ENCODE results near the gene CAMK1D. TPM values are rescaled to one million over a fixed set of nuclear protein-coding genes. Genes with fewer than 3 reads are reported as not detected.

Gene CAMK1D
- total and polyA plus RNA-seq, 2 of the 8 experiments (the other 6 are each of a cell fraction or from before 2014, with no cell fraction given) = 3.5 to 10.6 TPM

- TF ChIP-seq EGR1 (IDR thresholded peaks at IDR 0.05; ENCODE audit: borderline replicate concordance, low read depth, low read length) (no peak), ATF2 (IDR thresholded peaks at IDR 0.05; ENCODE audit: low read length) (no peak), TCF12 (IDR thresholded peaks at IDR 0.05; ENCODE audit: low read depth, low read length) (no peak), CREB1 (IDR thresholded peaks at IDR 0.05) (no peak), TEAD4 (IDR thresholded peaks at IDR 0.05; ENCODE audit: low read depth, low read length) (no peak)
Observed at GRCh38 chr10:12400266-12400931, 51.1 kb downstream of the CAMK1D start (continued).

All from H1 (cell line).